ENCODE results near the gene C11orf65. TPM values are rescaled to one million over a fixed set of nuclear protein-coding genes. Genes with fewer than 3 reads are reported as not detected.
A peak's percentile ranks its signal among the peaks of the same experiment; 100 is the strongest.

C11orf65 gene
- total and polyA plus RNA-seq, 2 donors (not counting 1 experiment from before 2014, with no cell fraction given): 0.25 to 1.4 TPM

DNA sequence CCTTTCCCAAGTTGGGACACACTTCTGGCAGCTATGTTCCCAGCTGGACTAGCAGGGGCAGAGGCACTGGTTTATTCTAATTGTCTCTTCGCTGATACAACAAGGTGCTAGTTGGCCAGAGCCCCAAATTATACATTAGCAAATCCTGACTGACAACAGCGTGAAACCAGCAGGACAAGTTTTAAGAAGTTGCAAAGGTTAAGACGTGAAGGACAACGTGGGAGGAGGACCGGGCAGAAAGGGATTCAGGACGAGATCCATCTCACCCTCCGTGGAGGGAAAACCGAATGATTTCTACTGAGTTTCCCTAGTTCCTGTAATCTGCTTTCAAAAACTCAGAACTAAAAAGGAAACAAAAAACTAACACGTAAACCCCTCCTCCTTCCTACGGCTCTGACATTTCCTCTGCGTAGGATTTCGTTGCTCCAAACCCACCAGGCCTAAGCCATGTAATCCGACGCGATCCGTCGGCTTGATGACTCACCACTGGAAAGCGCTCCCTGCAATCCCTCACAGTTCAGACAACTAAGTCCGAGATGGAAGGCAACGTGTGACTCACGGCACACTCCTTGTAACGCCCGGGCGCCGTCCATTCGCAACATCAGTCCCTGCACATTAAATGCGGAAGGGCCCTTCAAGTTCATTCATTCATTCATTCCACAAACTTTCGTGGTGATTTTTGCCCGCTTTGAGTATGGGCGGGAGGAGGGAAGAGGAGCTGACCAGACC, 30.2 kb upstream of the C11orf65 start:
- Histone ChIP-seq H3K36me3 (replicated peaks in 1 of 2; ENCODE audit: control extremely low read depth in 1 of 2, control insufficient read depth in 1 of 2, extremely low read depth in 1 of 2, insufficient read depth in 2 of 2, low read length in 1 of 2) (no peaks in the 10 kb centered on the region), H3K9me3 (ENCODE audit: control extremely low read depth in 1 of 3, control insufficient read depth in 2 of 3, insufficient read depth in 1 of 3, low read length in 2 of 3) (no peaks in the 10 kb centered on the region), H3K27me3 (replicated peaks in 1 of 4; ENCODE audit: control extremely low read depth in 1 of 4, control insufficient read depth in 3 of 4, insufficient read depth in 4 of 4, low read length in 3 of 4) (no peaks in the 10 kb centered on the region), H3K27ac (ENCODE audit: low read length in 2 of 2) (peak overlapping the region; percentile 71 to 80), H4K20me1 (ENCODE audit: control insufficient read depth, insufficient read depth, low read length, poor library complexity, severe bottlenecking) (no peaks in the 10 kb centered on the region), H3K4me2 (replicated peaks; ENCODE audit: low read depth, low read length, poor library complexity, severe bottlenecking) (peak overlapping the region; percentile 93), H3K9ac (ENCODE audit: low read length) (peak overlapping the region; percentile 75), H3K4me1 (ENCODE audit: control insufficient read depth in 2 of 2, insufficient read depth in 2 of 2, low read length in 2 of 2) (peaks cover 0 to 7% of the 10 kb centered on the region in 2 donors), H3K79me2 (ENCODE audit: control insufficient read depth, insufficient read depth, low read length) (no peaks in the 10 kb centered on the region), H3K4me3 (ENCODE audit: control extremely low read depth in 1 of 5, extremely low read depth in 1 of 5, insufficient read depth in 1 of 5, low read depth in 2 of 5, low read length in 4 of 5) (peak overlapping the region; percentile 71 to 93 (median 80)), H2AFZ (ENCODE audit: insufficient read depth, low read depth, low read length, poor library complexity, severe bottlenecking) (peak overlapping the region; percentile 87)
- 2% methylated on average over 24 of the region's 30 CpGs for WGBS (ENCODE audit: insufficient coverage)
- TF ChIP-seq, protein P1, sequence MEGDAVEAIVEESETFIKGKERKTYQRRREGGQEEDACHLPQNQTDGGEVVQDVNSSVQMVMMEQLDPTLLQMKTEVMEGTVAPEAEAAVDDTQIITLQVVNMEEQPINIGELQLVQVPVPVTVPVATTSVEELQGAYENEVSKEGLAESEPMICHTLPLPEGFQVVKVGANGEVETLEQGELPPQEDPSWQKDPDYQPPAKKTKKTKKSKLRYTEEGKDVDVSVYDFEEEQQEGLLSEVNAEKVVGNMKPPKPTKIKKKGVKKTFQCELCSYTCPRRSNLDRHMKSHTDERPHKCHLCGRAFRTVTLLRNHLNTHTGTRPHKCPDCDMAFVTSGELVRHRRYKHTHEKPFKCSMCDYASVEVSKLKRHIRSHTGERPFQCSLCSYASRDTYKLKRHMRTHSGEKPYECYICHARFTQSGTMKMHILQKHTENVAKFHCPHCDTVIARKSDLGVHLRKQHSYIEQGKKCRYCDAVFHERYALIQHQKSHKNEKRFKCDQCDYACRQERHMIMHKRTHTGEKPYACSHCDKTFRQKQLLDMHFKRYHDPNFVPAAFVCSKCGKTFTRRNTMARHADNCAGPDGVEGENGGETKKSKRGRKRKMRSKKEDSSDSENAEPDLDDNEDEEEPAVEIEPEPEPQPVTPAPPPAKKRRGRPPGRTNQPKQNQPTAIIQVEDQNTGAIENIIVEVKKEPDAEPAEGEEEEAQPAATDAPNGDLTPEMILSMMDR (IDR thresholded peaks at IDR 0.05): no peak
- TF ChIP-seq EZH2 (IDR thresholded peaks at IDR 0.05; ENCODE audit: borderline replicate concordance, insufficient read depth, low read depth, low read length, poor library complexity, severe bottlenecking): no peak
- Mint-ChIP-seq H3K4me3 (peak overlapping the region; percentile 100), H3K27ac (peak overlapping the region; percentile 98), H3K27me3 (no peaks in the 10 kb centered on the region), H3K9me3 (ENCODE audit: insufficient read depth) (no peaks in the 10 kb centered on the region), H3K4me1 (peaks cover 13% of the 10 kb centered on the region)
- ATAC-seq (ENCODE audit: low read depth): peak; percentile 67
- intact Hi-C loops (cut with micrococcal nuclease): loop anchor here (1.0 to 10.0 kb wide), 3 partner anchors 30 to 373 kb away; partner anchors contain the start of genes ACAT1, ATM, C11orf65 and NPAT
- CTCF ChIA-PET: no interaction called here
- DNase-seq: peak; percentile 80
- POLR2A ChIA-PET: no interaction called here
